Heart right ventricle (tissue), 16 donors: Measurements from ENCODE around the gene FCER1G. TPM values are rescaled to one million over a fixed set of nuclear protein-coding genes. Genes with fewer than 3 reads are reported as not detected.
A peak's percentile ranks its signal among the peaks of the same experiment; 100 is the strongest.

Experiments
- ATAC-seq, 8 donors: fragments of 200-7000 bp; cut with Tn5 transposase; one replicate each; pipeline ENCODE4 v1.9.1; 2020; ENCODE audit warnings: mild to moderate bottlenecking in 8 of 8, moderate library complexity in 8 of 8, moderate number of reproducible peaks in 1 of 8
- DNase-seq, 2 donors: peaks; one replicate each; pipeline ENCODE4 v3.0.0-alpha.2; 2020
- H3K27ac ChIP-seq, 10 donors: fragments of 200-600 bp; sonication (generic) in 2 of 10; one replicate each; pipeline versions ENCODE4 v1.5.0 to v1.8.0; 2020 to 2022; ENCODE audit warnings: mild to moderate bottlenecking in 3 of 10
- H3K27me3 ChIP-seq, 7 donors: fragments of 200-600 bp; one replicate each; pipeline ENCODE4 v1.8.0; 2021 to 2022; ENCODE audit warnings: mild to moderate bottlenecking in 2 of 7
- H3K36me3 ChIP-seq, 9 donors: fragments of 200-600 bp; sonication (generic) in 1 of 9; one replicate each; pipeline versions ENCODE4 v1.5.0 to v1.8.0; 2020 to 2022; ENCODE audit warnings: mild to moderate bottlenecking in 2 of 9
- H3K4me1 ChIP-seq, 9 donors: fragments of 200-600 bp; sonication (generic) in 1 of 9; one replicate each; pipeline versions ENCODE4 v1.5.0 to v1.8.0; 2020 to 2022; ENCODE audit warnings: mild to moderate bottlenecking in 4 of 9
- H3K4me3 ChIP-seq, 10 donors: fragments of 200-600 bp; sonication (generic) in 2 of 10; one replicate each; pipeline versions ENCODE4 v1.5.0 to v1.8.0; 2020 to 2022; ENCODE audit warnings: mild to moderate bottlenecking in 7 of 10, moderate library complexity in 2 of 10
- H3K9me3 ChIP-seq, 11 donors: fragments of 200-600 bp in 10 of 11; sonication (generic) in 2 of 11; one replicate each; pipeline versions ENCODE4 v1.5.0 to v1.8.0; 2013 to 2022; ENCODE audit warnings: mild to moderate bottlenecking in 2 of 11, control low read depth in 1 of 11, moderate library complexity in 1 of 11
- WGBS, 2 donors: extraction: QIAGEN DNeasy Blood & Tissue Kit; methylation state at CpG; one replicate each; pipeline ENCODE4 v1.1.7; 2013; ENCODE audit warnings: inconsistent platforms in 1 of 2; 5-methylcytosine and 5-hydroxymethylcytosine counted together
- intact Hi-C, 10 donors: fragments of 100-400 bp; cut with DNase I; formaldehyde crosslinking; loops; one replicate each; pipeline versions ENCODE4 v1.11.1 to v1.14.2; 2022
- microRNA-seq, 2 donors: library from miRNA; unstranded; fragments of <30 nt; microRNA quantifications; one replicate each; pipeline ENCODE4 v1.2.0, GENCODE V29; 2021
- polyA plus RNA-seq, 2 donors: library from polyadenylated mRNA; stranded (reverse); fragments of 200-250 nt; gene quantifications; one replicate each; pipeline ENCODE4 v1.2.3, GENCODE V29; 2013
- total RNA-seq, 10 donors: library from RNA; stranded (reverse); fragmentation: NEBNext Ultra II Directional in 3 of 10; extraction: Animal tissue kit (Norgen Biotek cat#: 25700) in 3 of 10; gene quantifications; one replicate each; pipeline versions ENCODE4 v1.2.1 to v1.2.4, GENCODE V29; 2021 to 2023
- TF ChIP-seq, protein P1 (sequence below), 9 donors: fragments of 200-600 bp; sonication (generic) in 2 of 9; IDR thresholded peaks; one replicate each; pipeline versions ENCODE4 v1.5.0 to v1.8.0; 2021 to 2022; ENCODE audit warnings: antibody characterized with exemption in 9 of 9, mild to moderate bottlenecking in 5 of 9, moderate library complexity in 1 of 9
- donor health status: Arrhythmogenic right ventricular cardiomyopathy.
- donor health status: ischemic (EF 13 %, LVEDD 7.1; RV severe dilation, severe dysfunction).
- donor health status: healthy with polysubstance abuse.
- donor health status: DM: no; HTN: yes; CAD: no.
- donor health status: DM: no; HTN: no; CAD: no.
- donor health status: ischemic (EF 25% LVEDD 6.9; RV normal size, moderate dysfunction).
- donor health status: ischemic (EF 25% LVEDD 5.7; RV mildly dilated, moderate dysfunction).
- donor health status: healthy.
- donor health status: DM: yes; HTN: yes; CAD: no.
- donor health status: Ischemic cardiomyopathy.
- donor health status: ischemic (EF 35%, LVEDD 5.7; RV mildly dilated, moderate dysfunction).
- donor health status: nonischemic (EF 11% LVEDD 7.7; RV severe dilation, severe dysfunction).
- donor health status: DM: yes; HTN: yes; CAD: no.
- donor health status: PGD.
- donor health status: ischemic (EF 29% LVEDD 5.4; RV normal size, mild dysfunction).
- donor health status: nonischemic (EF 23%, LVEDD 6.1; RV moderate dilation, normal function).

Gene FCER1G
- total and polyA plus RNA-seq, 12 donors: 2.0 to 65.8 (median 11.5) TPM

DNA sequence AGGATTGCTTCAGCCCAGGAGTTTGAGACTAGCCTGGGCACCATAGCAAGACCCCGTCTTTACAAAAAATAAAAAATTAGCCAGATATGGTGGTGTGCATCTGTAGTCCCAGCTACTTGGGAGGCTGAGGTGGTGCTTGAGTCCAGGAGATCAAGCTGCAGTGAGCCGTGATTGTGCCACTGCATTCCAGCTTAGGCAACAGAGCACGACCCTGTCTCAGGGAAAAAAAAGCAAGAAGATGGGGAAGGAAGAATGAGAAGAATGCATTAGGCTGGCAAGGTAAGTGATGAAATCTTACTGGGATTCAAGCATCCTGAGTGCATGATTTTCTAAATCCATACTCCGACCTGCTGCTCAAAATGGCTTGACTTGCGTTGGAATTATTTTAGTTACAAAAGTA lies 50.2 kb downstream of the FCER1G start:
- no peak for DNase-seq
- TF ChIP-seq, protein P1, sequence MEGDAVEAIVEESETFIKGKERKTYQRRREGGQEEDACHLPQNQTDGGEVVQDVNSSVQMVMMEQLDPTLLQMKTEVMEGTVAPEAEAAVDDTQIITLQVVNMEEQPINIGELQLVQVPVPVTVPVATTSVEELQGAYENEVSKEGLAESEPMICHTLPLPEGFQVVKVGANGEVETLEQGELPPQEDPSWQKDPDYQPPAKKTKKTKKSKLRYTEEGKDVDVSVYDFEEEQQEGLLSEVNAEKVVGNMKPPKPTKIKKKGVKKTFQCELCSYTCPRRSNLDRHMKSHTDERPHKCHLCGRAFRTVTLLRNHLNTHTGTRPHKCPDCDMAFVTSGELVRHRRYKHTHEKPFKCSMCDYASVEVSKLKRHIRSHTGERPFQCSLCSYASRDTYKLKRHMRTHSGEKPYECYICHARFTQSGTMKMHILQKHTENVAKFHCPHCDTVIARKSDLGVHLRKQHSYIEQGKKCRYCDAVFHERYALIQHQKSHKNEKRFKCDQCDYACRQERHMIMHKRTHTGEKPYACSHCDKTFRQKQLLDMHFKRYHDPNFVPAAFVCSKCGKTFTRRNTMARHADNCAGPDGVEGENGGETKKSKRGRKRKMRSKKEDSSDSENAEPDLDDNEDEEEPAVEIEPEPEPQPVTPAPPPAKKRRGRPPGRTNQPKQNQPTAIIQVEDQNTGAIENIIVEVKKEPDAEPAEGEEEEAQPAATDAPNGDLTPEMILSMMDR (IDR thresholded peaks at IDR 0.05): no peak
- intact Hi-C loops: no loop called here
- Histone ChIP-seq H3K4me1 (peaks cover 0 to 15% (median 5%) of the 10 kb centered on the region in 9 donors), H3K36me3 (no peaks in the 10 kb centered on the region), H3K27ac (no peak overlapping the region), H3K27me3 (peaks cover 0 to 22% (median 11%) of the 10 kb centered on the region in 7 donors), H3K4me3 (no peak overlapping the region), H3K9me3 (no peaks in the 10 kb centered on the region)
- WGBS, 2 donors: 81 to 86% methylated on average over 5 of the region's 5 CpGs
- no peak for ATAC-seq

DNA sequence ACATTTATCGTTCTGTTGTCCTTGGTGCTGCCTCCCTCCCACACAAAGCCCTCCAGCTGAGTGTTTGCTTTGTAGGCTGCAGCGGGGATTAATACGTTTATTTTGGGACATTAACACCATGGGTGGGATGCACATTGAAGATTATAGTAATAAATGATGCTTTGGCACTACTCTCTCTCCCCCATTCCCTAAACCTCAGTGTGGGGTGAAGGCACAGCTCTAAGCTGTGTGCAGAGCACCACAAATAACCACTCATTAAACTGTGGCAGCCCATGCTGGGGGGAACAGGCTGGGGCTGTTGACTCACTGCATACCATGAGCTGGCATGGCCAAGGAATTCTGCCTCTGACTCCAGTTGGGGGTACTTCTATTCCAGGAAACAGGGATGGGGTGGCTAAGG lies 51.1 kb downstream of the FCER1G start:
- 48 to 53% methylated on average over 3 of the region's 3 CpGs for WGBS, 2 donors
- intact Hi-C loops: no loop called here

DNA sequence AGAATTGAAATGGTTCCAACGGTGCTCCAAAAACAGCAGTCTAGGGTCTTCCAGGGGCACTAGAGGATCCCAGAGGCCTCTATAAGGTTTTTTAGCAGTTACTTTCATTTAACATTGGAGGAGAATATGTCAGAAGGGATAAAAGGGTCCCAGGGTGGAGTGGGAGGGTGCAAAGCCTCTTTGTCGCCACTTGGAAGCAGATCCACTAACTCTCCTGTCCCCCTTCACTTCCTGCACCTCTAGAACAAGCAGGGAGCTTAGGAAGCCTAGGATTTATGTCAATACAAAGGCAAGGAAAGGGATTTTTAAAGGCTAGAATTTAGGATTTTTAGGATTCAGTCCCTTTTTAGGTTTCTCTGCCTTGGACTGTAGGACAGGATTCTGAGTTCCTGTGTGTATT lies 51.7 kb downstream of the FCER1G start:
- Histone ChIP-seq H3K9me3 (no peaks in the 10 kb centered on the region), H3K27me3 (peaks cover 0 to 13% (median under 1%) of the 10 kb centered on the region in 7 donors), H3K4me3 (no peak overlapping the region), H3K27ac (peak overlapping the region in 3 of 10 donors; percentile 9 to 44 (median 31)), H3K4me1 (peaks cover 0 to 15% (median 5%) of the 10 kb centered on the region in 9 donors), H3K36me3 (no peaks in the 10 kb centered on the region)
- no peak for ATAC-seq
- DNase-seq: no peak
- intact Hi-C loops: no loop called here
- TF ChIP-seq, protein P1 (IDR thresholded peaks at IDR 0.05): no peak
- WGBS, 2 donors: 42 to 49% methylated on average over 2 of the region's 2 CpGs

More for the DNA sequence above, 51.1 kb downstream of the FCER1G start:
- H3K27ac ChIP-seq: peak overlapping the region in 1 of 10 donors; percentile 44
- DNase-seq (no peak), ATAC-seq (peak in 1 of 8 donors; percentile 26)
- H3K9me3 ChIP-seq: no peaks in the 10 kb centered on the region
- H3K27me3 ChIP-seq: peaks cover 0 to 13% (median 2%) of the 10 kb centered on the region in 7 donors
- TF ChIP-seq, protein P1 (IDR thresholded peaks at IDR 0.05): no peak
- H3K4me1 ChIP-seq: peaks cover 0 to 15% (median 5%) of the 10 kb centered on the region in 9 donors
- H3K36me3 ChIP-seq: no peaks in the 10 kb centered on the region
- no peak overlapping the region for H3K4me3 ChIP-seq

DNA sequence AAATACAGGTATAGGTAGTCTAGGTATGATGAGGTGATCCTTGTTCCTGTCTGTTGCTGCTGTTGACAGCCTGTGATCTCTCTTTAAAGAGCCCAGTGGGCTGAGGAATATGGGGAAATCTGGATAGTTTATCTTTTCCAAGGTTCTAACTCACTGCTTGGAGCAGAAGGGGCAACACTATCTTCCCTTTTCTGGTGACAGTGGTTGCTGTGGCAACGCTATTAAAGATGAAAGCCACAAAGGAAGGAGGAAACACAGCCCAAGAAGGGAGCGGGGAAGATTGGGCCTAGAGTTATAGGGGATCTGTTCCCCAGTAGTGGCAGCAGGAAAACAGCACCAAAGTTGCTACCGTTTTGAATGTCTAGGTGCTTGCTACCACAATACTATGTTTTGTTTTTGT lies 52.2 kb downstream of the FCER1G start:
- peak in 1 of 2 donors; percentile 11 for DNase-seq
- no peaks in the 10 kb centered on the region for H3K9me3 ChIP-seq
- peaks cover 0 to 14% (median 0%) of the 10 kb centered on the region in 7 donors for H3K27me3 ChIP-seq
- no peaks in the 10 kb centered on the region for H3K36me3 ChIP-seq
- H3K4me3 ChIP-seq: no peak overlapping the region
- no peak for ATAC-seq
- TF ChIP-seq, protein P1 (IDR thresholded peaks at IDR 0.05): no peak
- peak overlapping the region in 1 of 10 donors; percentile 31 for H3K27ac ChIP-seq
- 61 to 66% methylated on average over 3 of the region's 3 CpGs for WGBS, 2 donors
- H3K4me1 ChIP-seq: peaks cover 0 to 15% (median 5%) of the 10 kb centered on the region in 9 donors
- intact Hi-C loops: no loop called here

Small RNA genes within 50 kb of the gene (microRNA-seq; reads per million reads assigned to microRNA genes)
- gene MIR5187: 1.5 to 1.8 reads per million in 2 donors

Other genes starting within 250 kb of the FCER1G start
- 10 to 100 TPM in 6 of 10 donors, 1 to 10 TPM in 4; 7.1 to 22.7 (median 10.5) TPM for gene F11R, start 194.1 kb upstream of the FCER1G start, total RNA-seq
- 1 to 10 TPM; 7.5 to 9.9 TPM for gene F11R, start 194.1 kb upstream of the FCER1G start, polyA plus RNA-seq
- gene TSTD1, start 176.3 kb upstream of the FCER1G start, total RNA-seq: 10 to 100 TPM in 9 of 10 donors, 1 to 10 TPM in 1; 8.0 to 18.0 (median 13.4) TPM
- gene TSTD1, start 176.3 kb upstream of the FCER1G start, polyA plus RNA-seq: 10 to 100 TPM; 11.8 to 15.3 TPM
- 10 to 100 TPM; 23.7 to 43.6 (median 28.5) TPM for gene USF1, start 169.3 kb upstream of the FCER1G start, total RNA-seq
- 10 to 100 TPM; 42.4 to 55.1 TPM for gene USF1, start 169.3 kb upstream of the FCER1G start, polyA plus RNA-seq
- 10 to 100 TPM in 1 of 10 donors, 1 to 10 TPM in 9; 1.5 to 16.4 (median 2.1) TPM for gene ARHGAP30, start 145.4 kb upstream of the FCER1G start, total RNA-seq
- 1 to 10 TPM; 1.2 to 1.4 TPM for gene ARHGAP30, start 145.4 kb upstream of the FCER1G start, polyA plus RNA-seq
- gene NECTIN4, start 125.7 kb upstream of the FCER1G start, total RNA-seq: under 1 TPM in 1 of 10 donors, not detected in 9; 0.19 TPM
- gene NECTIN4, start 125.7 kb upstream of the FCER1G start, polyA plus RNA-seq: under 1 TPM in 1 of 2 donors, not detected in 1; 0.06 TPM
- gene KLHDC9, start 116.9 kb upstream of the FCER1G start, total RNA-seq: 10 to 100 TPM in 5 of 10 donors, 1 to 10 TPM in 5; 2.2 to 17.7 (median 9.0) TPM
- gene KLHDC9, start 116.9 kb upstream of the FCER1G start, polyA plus RNA-seq: 1 to 10 TPM in 1 of 2 donors, under 1 TPM in 1; 0.83 to 6.7 TPM
- gene PFDN2, start 97.3 kb upstream of the FCER1G start, total RNA-seq: 10 to 100 TPM; 44.6 to 78.7 (median 54.1) TPM
- gene PFDN2, start 97.3 kb upstream of the FCER1G start, polyA plus RNA-seq: 100 to 1,000 TPM; 185 to 273 TPM
- gene NIT1, start 97.2 kb upstream of the FCER1G start, total RNA-seq: 10 to 100 TPM; 24.1 to 41.2 (median 33.4) TPM
- gene NIT1, start 97.2 kb upstream of the FCER1G start, polyA plus RNA-seq: 10 to 100 TPM; 28.5 to 30.6 TPM
- 10 to 100 TPM; 21.7 to 33.0 (median 26.3) TPM for gene DEDD, start 82.6 kb upstream of the FCER1G start, total RNA-seq
- 10 to 100 TPM; 19.7 to 27.2 TPM for gene DEDD, start 82.6 kb upstream of the FCER1G start, polyA plus RNA-seq
- gene UFC1, start 61.3 kb upstream of the FCER1G start, total RNA-seq: 10 to 100 TPM; 63.9 to 88.3 (median 74.9) TPM
- 100 to 1,000 TPM in 1 of 2 donors, 10 to 100 TPM in 1; 43.0 to 142 TPM for gene UFC1, start 61.3 kb upstream of the FCER1G start, polyA plus RNA-seq
- gene USP21, start 55.8 kb upstream of the FCER1G start, total RNA-seq: 10 to 100 TPM in 9 of 10 donors, 1 to 10 TPM in 1; 8.8 to 24.0 (median 14.7) TPM
- 10 to 100 TPM; 13.2 to 22.4 TPM for gene USP21, start 55.8 kb upstream of the FCER1G start, polyA plus RNA-seq
- 10 to 100 TPM in 8 of 10 donors, 1 to 10 TPM in 2; 8.5 to 19.8 (median 15.0) TPM for gene PPOX, start 48.9 kb upstream of the FCER1G start, total RNA-seq
- gene PPOX, start 48.9 kb upstream of the FCER1G start, polyA plus RNA-seq: 10 to 100 TPM in 1 of 2 donors, 1 to 10 TPM in 1; 10.0 to 58.5 TPM
- 10 to 100 TPM; 12.1 to 28.9 (median 19.6) TPM for gene B4GALT3, start 37.8 kb upstream of the FCER1G start, total RNA-seq
- gene B4GALT3, start 37.8 kb upstream of the FCER1G start, polyA plus RNA-seq: 10 to 100 TPM; 11.5 to 25.5 TPM
- 10 to 100 TPM in 6 of 10 donors, 1 to 10 TPM in 4; 1.7 to 86.1 (median 17.7) TPM for gene ADAMTS4, start 16.2 kb upstream of the FCER1G start, total RNA-seq
- gene ADAMTS4, start 16.2 kb upstream of the FCER1G start, polyA plus RNA-seq: 10 to 100 TPM in 1 of 2 donors, 1 to 10 TPM in 1; 5.4 to 11.9 TPM
- gene NDUFS2, start 12.9 kb upstream of the FCER1G start, total RNA-seq: 100 to 1,000 TPM; 244 to 370 (median 318) TPM
- 100 to 1,000 TPM; 121 to 193 TPM for gene NDUFS2, start 12.9 kb upstream of the FCER1G start, polyA plus RNA-seq
- under 1 TPM in 1 of 10 donors, not detected in 9; 0.89 TPM for gene APOA2, start 8.3 kb downstream of the FCER1G start, total RNA-seq
- not detected for gene APOA2, start 8.3 kb downstream of the FCER1G start, polyA plus RNA-seq
- 10 to 100 TPM; 29.8 to 37.6 (median 33.2) TPM for gene TOMM40L, start 10.8 kb downstream of the FCER1G start, total RNA-seq
- 10 to 100 TPM; 17.6 to 29.3 TPM for gene TOMM40L, start 10.8 kb downstream of the FCER1G start, polyA plus RNA-seq
- gene NR1I3, start 22.9 kb downstream of the FCER1G start, total RNA-seq: not detected
- under 1 TPM in 1 of 2 donors, not detected in 1; 0.10 TPM for gene NR1I3, start 22.9 kb downstream of the FCER1G start, polyA plus RNA-seq
- 1 to 10 TPM in 1 of 10 donors, under 1 TPM in 8, not detected in 1; 0.38 to 1.0 (median 0.46) TPM for gene PCP4L1, start 43.5 kb downstream of the FCER1G start, total RNA-seq
- gene PCP4L1, start 43.5 kb downstream of the FCER1G start, polyA plus RNA-seq: under 1 TPM; 0.29 to 0.75 TPM
- gene MPZ, start 94.7 kb downstream of the FCER1G start, total RNA-seq: 1 to 10 TPM; 1.0 to 5.6 (median 1.6) TPM
- 1 to 10 TPM; 1.5 to 3.4 TPM for gene MPZ, start 94.7 kb downstream of the FCER1G start, polyA plus RNA-seq
- 100 to 1,000 TPM; 342 to 459 (median 420) TPM for gene SDHC, start 99.1 kb downstream of the FCER1G start, total RNA-seq
- gene SDHC, start 99.1 kb downstream of the FCER1G start, polyA plus RNA-seq: 100 to 1,000 TPM in 1 of 2 donors, 10 to 100 TPM in 1; 18.1 to 176 TPM
- gene CFAP126, start 152.6 kb downstream of the FCER1G start, total RNA-seq: not detected
- not detected for gene CFAP126, start 152.6 kb downstream of the FCER1G start, polyA plus RNA-seq